Transverse colon (tissue), 4 donors: Measurements from ENCODE around the gene ZNHIT3. TPM values are rescaled to one million over a fixed set of nuclear protein-coding genes. Genes with fewer than 3 reads are reported as not detected.

ENCODE experiments used
- DNase-seq: peaks from one replicate; pipeline ENCODE4 v3.0.0-alpha.2; 2019
- H3K27ac ChIP-seq, 4 donors: fragments of 200-600 bp; sonication (generic); 2 replicates each; pipeline ENCODE4 v1.5.1; 2016 to 2018; ENCODE audit warnings: inconsistent platforms in 4 of 4
- H3K27me3 ChIP-seq: fragments of 200-600 bp; sonication (generic); 2 replicates; pipeline ENCODE4 v1.5.1; 2017; ENCODE audit warnings: inconsistent platforms
- H3K36me3 ChIP-seq, 4 donors: fragments of 200-600 bp; sonication (generic); 2 replicates each; pipeline ENCODE4 v1.5.1; 2017 to 2019; ENCODE audit warnings: inconsistent platforms in 4 of 4
- H3K4me1 ChIP-seq, 4 donors: fragments of 200-600 bp; sonication (generic); 2 replicates each; pipeline ENCODE4 v1.5.1; 2017 to 2020; ENCODE audit warnings: inconsistent platforms in 4 of 4
- H3K4me3 ChIP-seq, 4 donors: fragments of 200-600 bp; sonication (generic); 1 replicate in 1 of 4; 2 replicates in 3 of 4; pipeline versions ENCODE4 v1.5.1 to v1.6.1; 2017 to 2019; ENCODE audit warnings: inconsistent platforms in 4 of 4
- H3K9me3 ChIP-seq, 2 donors: fragments of 200-600 bp; sonication (generic); 2 replicates each; pipeline ENCODE4 v1.5.1; 2017 to 2019; ENCODE audit warnings: inconsistent platforms in 2 of 2
- EP300 ChIP-seq: sonication (generic); formaldehyde crosslinking; IDR thresholded peaks from one replicate; pipeline ENCODE4 v1.6.1; 2017; ENCODE audit warnings: antibody characterized with exemption, low read depth
- POLR2A ChIP-seq: fragments of 450-650 bp; IDR thresholded peaks from one replicate; pipeline ENCODE4 v1.6.1; 2016; ENCODE audit warnings: antibody characterized with exemption, mild to moderate bottlenecking, moderate library complexity
- POLR2AphosphoS5 ChIP-seq, 3 donors: sonication (generic); formaldehyde crosslinking; IDR thresholded peaks; one replicate each; pipeline ENCODE4 v1.6.1; 2016; ENCODE audit warnings: antibody characterized with exemption in 3 of 3
- WGBS, 2 donors: methylation state at CpG; one replicate each; pipeline ENCODE4 v1.1.5; 2018; ENCODE audit warnings: low coverage in 1 of 2; 5-methylcytosine and 5-hydroxymethylcytosine counted together
- in situ Hi-C, 4 donors: fragments of 200-750 bp; cut with MboI; loops; one replicate each; pipeline versions ENCODE4 v1.15.0 to v1.15.1; 2017; ENCODE audit warnings: low sequenced_read_pairs in 3 of 4, low pct_ligation_motif_present in 1 of 4, low pct_unique_long_range_greater_than_20kb in 1 of 4
- intact Hi-C: fragments of 100-400 bp; cut with DNase I; formaldehyde crosslinking; loops from one replicate; pipeline ENCODE4 v1.15.1; 2023; ENCODE audit warnings: low total_unique reads
- total RNA-seq, 4 donors: library from RNA; depleted of rRNA; stranded (reverse); fragments of >200 nt; gene quantifications; one replicate each; pipeline ENCODE4 v1.1.0, GENCODE V29; 2016
- TF ChIP-seq, protein P1 (sequence below), 5 experiments: fragments of 200-600 bp in 3 of 5; fragments of 450-650 bp in 2 of 5; sonication (generic) in 3 of 5; IDR thresholded peaks; 1 replicate in 2 of 5; 2 replicates in 3 of 5; pipeline ENCODE4 v1.5.1; 2016 to 2017; ENCODE audit warnings: antibody characterized with exemption in 5 of 5, inconsistent platforms in 3 of 5, mild to moderate bottlenecking in 2 of 5, moderate library complexity in 1 of 5

ZNHIT3 gene
- total RNA-seq, 4 donors from 2014 or later = 6.7 to 38.6 (median 27.2) TPM

DNA sequence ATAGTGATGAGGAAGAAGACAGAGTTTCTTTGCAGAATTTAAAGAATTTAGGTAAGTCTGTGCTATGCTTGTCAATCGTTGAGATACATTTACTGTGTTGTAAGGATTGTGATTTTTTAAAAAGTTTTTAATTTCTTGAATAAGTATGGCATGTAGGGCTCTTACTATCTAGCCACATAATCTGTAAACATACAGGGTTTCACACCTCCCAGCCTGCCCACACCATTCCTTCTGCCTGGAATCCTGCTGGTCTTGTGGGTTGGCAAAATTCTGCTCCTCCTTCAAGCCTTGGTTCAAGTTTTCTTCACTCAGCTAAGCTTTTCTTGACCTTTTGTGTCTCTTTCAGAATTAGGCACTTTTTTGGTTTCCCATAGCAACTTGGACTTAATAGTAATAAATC lies 7.5 kb downstream of the ZNHIT3 start:
- Histone ChIP-seq H3K9me3 (no peaks in the 10 kb centered on the region), H3K4me1 (no peaks in the 10 kb centered on the region), H3K27ac (no peak overlapping the region), H3K36me3 (peaks cover 0 to 54% (median 23%) of the 10 kb centered on the region in 4 donors), H3K27me3 (no peaks in the 10 kb centered on the region), H3K4me3 (no peak overlapping the region)
- no peak for DNase-seq
- in situ Hi-C loops (loop anchor here in 2 of 4 donors (25.0 kb wide), 1 partner anchor 532 kb away; no protein-coding TSS in a partner anchor), intact Hi-C loops (no loop called here)
- WGBS, 2 donors = 79 to 81% methylated on average over 1 of the region's 1 CpG
- TF ChIP-seq EP300 (no peak), POLR2A (no peak), POLR2AphosphoS5 (IDR thresholded peaks at IDR 0.05) (no peak)
- TF ChIP-seq, protein P1, sequence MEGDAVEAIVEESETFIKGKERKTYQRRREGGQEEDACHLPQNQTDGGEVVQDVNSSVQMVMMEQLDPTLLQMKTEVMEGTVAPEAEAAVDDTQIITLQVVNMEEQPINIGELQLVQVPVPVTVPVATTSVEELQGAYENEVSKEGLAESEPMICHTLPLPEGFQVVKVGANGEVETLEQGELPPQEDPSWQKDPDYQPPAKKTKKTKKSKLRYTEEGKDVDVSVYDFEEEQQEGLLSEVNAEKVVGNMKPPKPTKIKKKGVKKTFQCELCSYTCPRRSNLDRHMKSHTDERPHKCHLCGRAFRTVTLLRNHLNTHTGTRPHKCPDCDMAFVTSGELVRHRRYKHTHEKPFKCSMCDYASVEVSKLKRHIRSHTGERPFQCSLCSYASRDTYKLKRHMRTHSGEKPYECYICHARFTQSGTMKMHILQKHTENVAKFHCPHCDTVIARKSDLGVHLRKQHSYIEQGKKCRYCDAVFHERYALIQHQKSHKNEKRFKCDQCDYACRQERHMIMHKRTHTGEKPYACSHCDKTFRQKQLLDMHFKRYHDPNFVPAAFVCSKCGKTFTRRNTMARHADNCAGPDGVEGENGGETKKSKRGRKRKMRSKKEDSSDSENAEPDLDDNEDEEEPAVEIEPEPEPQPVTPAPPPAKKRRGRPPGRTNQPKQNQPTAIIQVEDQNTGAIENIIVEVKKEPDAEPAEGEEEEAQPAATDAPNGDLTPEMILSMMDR (IDR thresholded peaks at IDR 0.05) = no peak

DNA sequence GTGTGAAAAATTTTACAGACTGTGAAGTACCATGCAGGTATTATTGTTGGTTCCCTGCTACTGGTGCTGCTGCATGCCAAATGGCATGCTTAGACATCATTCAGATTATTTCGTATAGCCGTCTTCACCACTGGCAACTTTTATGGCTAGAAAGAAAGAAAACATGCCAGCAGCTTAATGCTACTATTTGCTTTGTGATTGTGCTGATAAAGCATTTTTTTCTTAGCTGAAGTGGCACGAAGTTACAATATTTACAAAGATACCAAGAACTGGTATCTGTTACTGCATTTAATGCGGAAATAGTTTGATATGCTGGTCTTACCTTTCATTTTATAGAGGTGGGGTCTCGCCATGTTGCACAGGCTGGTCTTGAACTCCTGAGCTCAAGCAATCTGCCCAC lies 8.2 kb downstream of the ZNHIT3 start:
- DNase-seq = no peak
- intact Hi-C loops = no loop called here
- TF ChIP-seq, protein P1 (IDR thresholded peaks at IDR 0.05) = no peak
- TF ChIP-seq EP300 (no peak), POLR2A (no peak), POLR2AphosphoS5 (IDR thresholded peaks at IDR 0.05) (no peak)
- 63 to 69% methylated on average over 4 to 5 of the region's 5 CpGs for WGBS, 2 donors
- H3K4me1 ChIP-seq = no peaks in the 10 kb centered on the region
- peaks cover 0 to 57% (median 23%) of the 10 kb centered on the region in 4 donors for H3K36me3 ChIP-seq
- H3K9me3 ChIP-seq = no peaks in the 10 kb centered on the region
- no peak overlapping the region for H3K4me3 ChIP-seq
- no peaks in the 10 kb centered on the region for H3K27me3 ChIP-seq
- H3K27ac ChIP-seq = no peak overlapping the region
- in situ Hi-C loops = loop anchor here in 2 of 4 donors (25.0 kb wide), 1 partner anchor 532 kb away; no protein-coding TSS in a partner anchor

DNA sequence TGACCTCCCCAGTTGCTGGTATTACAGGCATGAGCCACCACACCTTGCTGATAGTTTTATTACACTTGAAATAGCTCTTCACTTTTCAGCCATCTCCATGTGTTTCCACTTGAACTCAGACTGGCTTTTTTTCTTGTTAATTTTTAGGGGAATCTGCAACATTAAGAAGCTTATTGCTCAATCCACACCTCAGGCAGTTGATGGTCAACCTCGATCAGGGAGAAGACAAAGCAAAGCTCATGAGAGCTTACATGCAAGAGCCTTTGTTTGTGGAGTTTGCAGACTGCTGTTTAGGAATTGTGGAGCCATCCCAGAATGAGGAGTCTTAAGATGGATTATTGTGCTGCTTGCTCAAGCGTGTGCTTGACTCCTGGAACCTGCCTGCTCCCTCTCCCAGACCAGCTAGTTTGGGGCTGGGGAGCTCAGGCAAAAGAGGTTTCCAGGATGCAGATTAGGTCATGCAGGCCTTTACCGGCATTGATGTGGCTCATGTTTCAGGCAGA lies 8.6 kb downstream of the ZNHIT3 start:
- intact Hi-C loops = no loop called here
- 62% methylated on average over 3 of the region's 3 CpGs; no CpG with 5 or more reads in 1 of the 2 donors for WGBS, 2 donors

DNA sequence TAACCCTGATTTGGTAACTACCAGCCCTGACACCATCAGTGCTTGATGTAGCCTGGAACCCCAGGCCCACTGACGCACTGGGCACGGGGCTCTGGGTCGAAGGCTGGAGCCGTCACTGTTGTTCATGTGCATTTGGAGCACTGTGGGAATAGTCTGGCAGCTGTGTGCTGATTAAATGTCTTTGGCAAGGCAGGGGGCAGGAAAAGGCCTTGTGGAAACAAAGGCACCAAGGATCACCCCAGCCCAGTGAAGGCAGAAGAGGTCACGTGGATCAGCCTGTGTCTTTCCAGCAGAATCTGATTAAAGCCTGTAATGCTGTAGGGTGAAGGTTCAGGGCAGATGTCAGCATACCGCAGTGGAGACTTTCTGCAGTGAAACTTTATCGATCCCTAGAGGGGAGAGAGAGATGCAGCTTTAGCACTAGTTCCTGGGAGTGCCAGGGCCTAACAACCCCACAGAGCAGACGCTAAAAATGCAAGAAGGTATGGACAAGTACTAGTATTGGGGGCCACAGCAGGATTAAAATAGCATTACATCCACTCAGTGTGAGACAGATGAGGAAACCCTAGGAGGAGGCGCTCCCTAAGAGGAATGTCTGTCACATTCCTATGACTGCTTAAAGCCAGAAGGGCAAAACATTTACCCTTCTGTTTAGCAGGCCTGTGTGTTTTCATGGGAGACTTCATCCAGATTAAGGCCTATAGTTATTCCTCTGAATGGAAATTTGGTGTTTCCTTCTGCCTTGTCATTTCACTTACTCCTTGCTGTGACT lies 9.7 kb downstream of the ZNHIT3 start:
- 91 to 94% methylated on average over 3 to 9 of the region's 9 CpGs for WGBS, 2 donors
- in situ Hi-C loops (loop anchor here in 2 of 4 donors (25.0 kb wide), 1 partner anchor 534 kb away; no protein-coding TSS in a partner anchor), intact Hi-C loops (no loop called here)
- Histone ChIP-seq H3K4me1 (no peaks in the 10 kb centered on the region), H3K27ac (no peak overlapping the region), H3K9me3 (no peaks in the 10 kb centered on the region), H3K36me3 (peaks cover 0 to 52% (median 23%) of the 10 kb centered on the region in 4 donors), H3K4me3 (no peak overlapping the region), H3K27me3 (no peaks in the 10 kb centered on the region)
- DNase-seq = no peak
- TF ChIP-seq POLR2AphosphoS5 (IDR thresholded peaks at IDR 0.05) (no peak), EP300 (no peak), POLR2A (no peak)
- TF ChIP-seq, protein P1 (IDR thresholded peaks at IDR 0.05) = no peak

More for the DNA sequence above, 8.6 kb downstream of the ZNHIT3 start:
- TF ChIP-seq, protein P1 (IDR thresholded peaks at IDR 0.05) = no peak
- TF ChIP-seq POLR2AphosphoS5 (IDR thresholded peaks at IDR 0.05) (no peak), POLR2A (no peak), EP300 (no peak)
- H3K27me3 ChIP-seq = no peaks in the 10 kb centered on the region
- no peak overlapping the region for H3K27ac ChIP-seq
- no peak overlapping the region for H3K4me3 ChIP-seq
- DNase-seq = no peak
- peaks cover 0 to 57% (median 23%) of the 10 kb centered on the region in 4 donors for H3K36me3 ChIP-seq
- no peaks in the 10 kb centered on the region for H3K4me1 ChIP-seq
- no peaks in the 10 kb centered on the region for H3K9me3 ChIP-seq
- in situ Hi-C loops = loop anchor here in 2 of 4 donors (25.0 kb wide), 1 partner anchor 533 kb away; no protein-coding TSS in a partner anchor
